ENCODE results near the gene AGPS.

- TF ChIP-seq CTCF (IDR thresholded peaks at IDR 0.05) (no peak), POLR2A (IDR thresholded peaks at IDR 0.05) (no peak)
Measured at GRCh38 chr2:177398290-177398683, 5.7 kb downstream of the AGPS start.
